Pancreas (tissue), 10 donors: ENCODE measurements around the gene MTHFD1L. TPM values are rescaled to one million over a fixed set of nuclear protein-coding genes. Genes with fewer than 3 reads are reported as not detected.

Experiments
- ATAC-seq, 4 donors: fragments of 200-7000 bp; cut with Tn5 transposase; one replicate each; pipeline versions ENCODE4 v1.8.0 to v1.9.1; 2020; ENCODE audit warnings: mild to moderate bottlenecking in 4 of 4, moderate library complexity in 4 of 4
- DNase-seq, 6 donors: peaks; one replicate each; pipeline ENCODE4 v3.0.0-alpha.2; 2020
- FAIRE-seq: peaks from 2 replicates; lab custom pipeline; 2012; peaks lifted over from hg19 to GRCh38; lab: Jason Lieb, UNC
- H3K27ac ChIP-seq, 4 donors: fragments of 200-600 bp; sonication (generic); 1 replicate in 3 of 4; 2 replicates in 1 of 4; pipeline versions ENCODE4 v1.5.0 to v1.8.0; 2020
- H3K27me3 ChIP-seq, 4 donors: fragments of 200-600 bp; one replicate each; pipeline ENCODE4 v1.8.0; 2021
- H3K36me3 ChIP-seq, 3 donors: fragments of 200-600 bp; sonication (generic) in 1 of 3; one replicate each; pipeline versions ENCODE4 v1.5.0 to v1.8.0; 2020 to 2021
- H3K4me1 ChIP-seq, 3 donors: fragments of 200-600 bp; one replicate each; pipeline ENCODE4 v1.8.0; 2021
- H3K4me3 ChIP-seq, 4 donors: fragments of 200-600 bp; sonication (generic) in 2 of 4; one replicate each; pipeline versions ENCODE4 v1.5.0 to v1.8.0; 2020 to 2021
- H3K9me3 ChIP-seq, 4 donors: fragments of 200-600 bp; one replicate each; pipeline ENCODE4 v1.8.0; 2021
- WGBS, 2 donors: extraction: QIAGEN DNeasy Blood & Tissue Kit; methylation state at CpG; one replicate each; pipeline ENCODE4 v1.1.7; 2013; 5-methylcytosine and 5-hydroxymethylcytosine counted together
- intact Hi-C, 3 donors: fragments of 100-400 bp; cut with DNase I; formaldehyde crosslinking; loops; one replicate each; pipeline versions ENCODE4 v1.11.1 to v1.14.2; 2022
- polyA plus RNA-seq, 2 donors: library from polyadenylated mRNA; stranded (reverse); fragments of 200-250 nt; gene quantifications; one replicate each; pipeline ENCODE4 v1.2.3, GENCODE V29; 2013
- total RNA-seq, 6 donors: library from RNA; stranded (reverse); fragmentation: NEBNext Ultra II Directional in 4 of 6; extraction: Animal tissue kit (Norgen Biotek cat#: 25700) in 4 of 6; gene quantifications; one replicate each; pipeline versions ENCODE4 v1.2.1 to v1.2.4, GENCODE V29; 2021 to 2023
- TF ChIP-seq, protein P1 (sequence below), 4 donors: fragments of 200-600 bp; sonication (generic) in 3 of 4; IDR thresholded peaks; one replicate each; pipeline versions ENCODE4 v1.5.0 to v1.8.0; 2021; ENCODE audit warnings: antibody characterized with exemption in 4 of 4
- donor health status: healthy with polysubstance abuse.
- donor health status: DM: no; HTN: no; CAD: no; lungs with moderate emphysema.
- donor health status: DM: no; HTN: no; CAD: no.
- donor health status: control.
- donor health status: control.
- donor health status: Bipolar disorder and iron deficiency.
- donor health status: DM: yes; HTN: yes; CAD: no.
- donor health status: DM: no; HTN: no; CAD: no.
- donor health status: DM: no; HTN: no; CAD: no.
- donor health status: DM: yes; HTN: yes; CAD: no.

MTHFD1L gene
- total and polyA plus RNA-seq, 8 donors: 3.2 to 26.5 (median 9.0) TPM

- no peak for DNase-seq
- Histone ChIP-seq H3K9me3 (no peaks in the 10 kb centered on the region), H3K4me1 (peaks cover 0 to 10% (median 5%) of the 10 kb centered on the region in 3 donors), H3K27ac (no peak overlapping the region), H3K36me3 (no peaks in the 10 kb centered on the region), H3K4me3 (no peak overlapping the region), H3K27me3 (no peaks in the 10 kb centered on the region)
- FAIRE-seq: no peak
- WGBS, 2 donors: 84 to 87% methylated on average over 9 of the region's 9 CpGs
- ATAC-seq: no peak
- intact Hi-C loops: no loop called here
- TF ChIP-seq, protein P1, sequence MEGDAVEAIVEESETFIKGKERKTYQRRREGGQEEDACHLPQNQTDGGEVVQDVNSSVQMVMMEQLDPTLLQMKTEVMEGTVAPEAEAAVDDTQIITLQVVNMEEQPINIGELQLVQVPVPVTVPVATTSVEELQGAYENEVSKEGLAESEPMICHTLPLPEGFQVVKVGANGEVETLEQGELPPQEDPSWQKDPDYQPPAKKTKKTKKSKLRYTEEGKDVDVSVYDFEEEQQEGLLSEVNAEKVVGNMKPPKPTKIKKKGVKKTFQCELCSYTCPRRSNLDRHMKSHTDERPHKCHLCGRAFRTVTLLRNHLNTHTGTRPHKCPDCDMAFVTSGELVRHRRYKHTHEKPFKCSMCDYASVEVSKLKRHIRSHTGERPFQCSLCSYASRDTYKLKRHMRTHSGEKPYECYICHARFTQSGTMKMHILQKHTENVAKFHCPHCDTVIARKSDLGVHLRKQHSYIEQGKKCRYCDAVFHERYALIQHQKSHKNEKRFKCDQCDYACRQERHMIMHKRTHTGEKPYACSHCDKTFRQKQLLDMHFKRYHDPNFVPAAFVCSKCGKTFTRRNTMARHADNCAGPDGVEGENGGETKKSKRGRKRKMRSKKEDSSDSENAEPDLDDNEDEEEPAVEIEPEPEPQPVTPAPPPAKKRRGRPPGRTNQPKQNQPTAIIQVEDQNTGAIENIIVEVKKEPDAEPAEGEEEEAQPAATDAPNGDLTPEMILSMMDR (IDR thresholded peaks at IDR 0.05): no peak
Observed at GRCh38 chr6:150878347-150879213, 13.1 kb downstream of the MTHFD1L start.

- FAIRE-seq: no peak
- TF ChIP-seq, protein P1 (IDR thresholded peaks at IDR 0.05): no peak
- Histone ChIP-seq H3K36me3 (no peaks in the 10 kb centered on the region), H3K27ac (no peak overlapping the region), H3K4me1 (peaks cover 0 to 10% (median 5%) of the 10 kb centered on the region in 3 donors), H3K4me3 (no peak overlapping the region), H3K27me3 (no peaks in the 10 kb centered on the region), H3K9me3 (no peaks in the 10 kb centered on the region)
- DNase-seq: no peak
- 92 to 94% methylated on average over 3 of the region's 3 CpGs for WGBS, 2 donors
- ATAC-seq: no peak
- intact Hi-C loops: no loop called here
Observed at GRCh38 chr6:150880336-150880735, 14.8 kb downstream of the MTHFD1L start.

- Histone ChIP-seq H3K27me3 (no peaks in the 10 kb centered on the region), H3K4me1 (no peaks in the 10 kb centered on the region), H3K4me3 (no peak overlapping the region), H3K27ac (no peak overlapping the region), H3K36me3 (no peaks in the 10 kb centered on the region), H3K9me3 (no peaks in the 10 kb centered on the region)
- TF ChIP-seq, protein P1 (IDR thresholded peaks at IDR 0.05): no peak
- DNase-seq (no peak), FAIRE-seq (no peak), ATAC-seq (peak in 3 of 4 donors; percentile 40 to 64 (median 52))
- intact Hi-C loops: no loop called here
- WGBS, 2 donors: 40 to 49% methylated on average over 3 of the region's 3 CpGs
Observed at GRCh38 chr6:150881911-150882481, 16.5 kb downstream of the MTHFD1L start.

DNA sequence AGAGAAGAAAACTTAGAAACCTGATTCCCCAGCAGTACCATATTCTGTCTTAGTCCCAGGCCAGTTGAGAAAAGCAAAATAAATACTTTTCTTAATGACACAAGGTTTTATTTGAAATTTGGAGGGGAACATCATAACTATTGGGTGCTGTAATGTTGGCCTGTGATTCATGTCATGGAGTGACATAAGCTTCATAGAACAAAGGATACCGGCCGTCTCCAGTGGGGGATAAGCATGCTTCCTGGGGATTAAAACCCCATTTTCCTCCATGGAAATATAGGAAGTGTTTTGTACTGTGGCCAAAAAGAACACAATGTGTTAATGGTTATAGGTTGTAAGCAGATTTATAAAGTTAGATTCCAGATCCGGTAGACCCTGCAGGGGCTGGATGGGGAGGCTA, 18.0 kb downstream of the MTHFD1L start:
- DNase-seq: no peak
- no peaks in the 10 kb centered on the region for H3K9me3 ChIP-seq
- no peaks in the 10 kb centered on the region for H3K4me1 ChIP-seq
- FAIRE-seq: no peak
- no peak overlapping the region for H3K27ac ChIP-seq
- no peak overlapping the region for H3K4me3 ChIP-seq
- no peaks in the 10 kb centered on the region for H3K27me3 ChIP-seq
- WGBS, 2 donors: 90 to 97% methylated on average over 3 of the region's 3 CpGs
- intact Hi-C loops: no loop called here
- H3K36me3 ChIP-seq: peaks cover 0 to 8% (median 0%) of the 10 kb centered on the region in 3 donors
- TF ChIP-seq, protein P1 (IDR thresholded peaks at IDR 0.05): no peak
- no peak for ATAC-seq
